K562 (cell line): Measurements from ENCODE around the gene C11orf98. TPM values are rescaled to one million over a fixed set of nuclear protein-coding genes. Genes with fewer than 3 reads are reported as not detected.
A peak's percentile ranks its signal among the peaks of the same experiment; 100 is the strongest.

Experiments used
- ARHGAP35 ChIP-seq: fragments of 450-650 bp; IDR thresholded peaks from 2 replicates; pipeline ENCODE4 v1.6.1; 2018; ENCODE audit not compliant: partially characterized antibody
- CEBPG ChIP-seq, 3 experiments: fragments of 200-800 bp in 1 of 3; sonication (Bioruptor generic) in 1 of 3; sonication (generic) in 1 of 3; formaldehyde crosslinking in 1 of 3; IDR thresholded peaks in 2 of 3; conservative IDR thresholded peaks in 1 of 3; 2 replicates each; pipeline versions ENCODE4 v1.6.1 to v1.8.0; 2016 to 2022; ENCODE audit warnings: missing compliant biosample characterization in 2 of 3, missing genetic modification characterization in 2 of 3, mild to moderate bottlenecking in 1 of 3, missing genetic modification reagents in 1 of 3
- DNMT1 ChIP-seq: fragments of 450-650 bp; IDR thresholded peaks from 2 replicates; pipeline ENCODE4 v1.6.1; 2016; ENCODE audit warnings: antibody characterized with exemption, mild to moderate bottlenecking
- FIP1L1 ChIP-seq: fragments of 200-400 bp; formaldehyde crosslinking; IDR thresholded peaks from 2 replicates; pipeline ENCODE4 v1.6.1; 2018; ENCODE audit warnings: mild to moderate bottlenecking, low read depth, low read length; ENCODE audit not compliant: poor library complexity, severe bottlenecking
- FOXP1 ChIP-seq: sonication (generic); formaldehyde crosslinking; IDR thresholded peaks from 2 replicates; pipeline ENCODE4 v1.8.0; 2022; ENCODE audit warnings: mild to moderate bottlenecking, missing genetic modification reagents
- HMG20B ChIP-seq: fragments of 250-450 bp; sonication (Bioruptor Pico); IDR thresholded peaks from 2 replicates; pipeline ENCODE4 v1.5.0; 2021; ENCODE audit warnings: mild to moderate bottlenecking
- HSF4 ChIP-seq: fragments of 250-450 bp; sonication (Bioruptor Pico); IDR thresholded peaks from 2 replicates; pipeline ENCODE4 v2.1.2; 2022; ENCODE audit warnings: mild to moderate bottlenecking, moderate library complexity, borderline replicate concordance
- MBD2 ChIP-seq: sonication (generic); IDR thresholded peaks from 2 replicates; pipeline ENCODE4 v1.6.1; 2016; ENCODE audit warnings: low read depth, borderline replicate concordance
- MEIS2 ChIP-seq: fragments of 450-650 bp; IDR thresholded peaks from 2 replicates; pipeline ENCODE4 v1.6.1; 2014; ENCODE audit warnings: mild to moderate bottlenecking; ENCODE audit not compliant: partially characterized antibody
- MYNN ChIP-seq, 2 experiments: sonication (generic); formaldehyde crosslinking in 1 of 2; IDR thresholded peaks; 2 replicates each; pipeline versions ENCODE4 v1.5.0 to v1.6.1; 2016 to 2020; ENCODE audit warnings: antibody characterized with exemption in 1 of 2, missing genetic modification reagents in 1 of 2
- NCOA6 ChIP-seq: fragments of 450-650 bp; IDR thresholded peaks from 2 replicates; pipeline ENCODE4 v1.6.1; 2017; ENCODE audit warnings: mild to moderate bottlenecking
- PRPF4 ChIP-seq: fragments of 200-400 bp; formaldehyde crosslinking; IDR thresholded peaks from one replicate; pipeline ENCODE4 v1.6.1; 2017; ENCODE audit warnings: low read length, low read depth, mild to moderate bottlenecking; ENCODE audit not compliant: insufficient read depth, poor library complexity, severe bottlenecking
- PYGO2 ChIP-seq: fragments of 450-650 bp; IDR thresholded peaks from 2 replicates; pipeline ENCODE4 v1.6.1; 2016; ENCODE audit warnings: mild to moderate bottlenecking, missing genetic modification characterization, moderate library complexity, missing compliant biosample characterization
- RBM22 ChIP-seq: fragments of 200-400 bp; formaldehyde crosslinking; IDR thresholded peaks from 2 replicates; pipeline ENCODE4 v1.6.1; 2018; ENCODE audit warnings: low read length, low read depth; ENCODE audit not compliant: poor library complexity, severe bottlenecking
- STAT5B ChIP-seq: fragments of 250-450 bp; sonication (Bioruptor Pico); IDR thresholded peaks from 2 replicates; pipeline ENCODE4 v1.8.0; 2021; ENCODE audit warnings: mild to moderate bottlenecking, inconsistent platforms
- ZBTB1 ChIP-seq: sonication (generic); formaldehyde crosslinking; IDR thresholded peaks from 2 replicates; pipeline ENCODE4 v1.8.1; 2023; ENCODE audit warnings: missing genetic modification reagents, low read depth, mild to moderate bottlenecking, borderline replicate concordance
- ZFPM2 ChIP-seq: fragments of 250-450 bp; sonication (Bioruptor Pico); IDR thresholded peaks from 2 replicates; pipeline ENCODE4 v1.5.1; 2022; ENCODE audit warnings: mild to moderate bottlenecking
- ZNF79 ChIP-seq: fragments of 250-450 bp; sonication (Bioruptor Pico); IDR thresholded peaks from 2 replicates; pipeline ENCODE4 v1.4.0; 2020; ENCODE audit warnings: low read depth, mild to moderate bottlenecking, moderate library complexity
- polyA plus RNA-seq, 8 experiments: library from polyadenylated mRNA; depleted of rRNA in 4 of 8; stranded (reverse) in 5 of 8; unstranded in 3 of 8; fragments of >200 nt; fragmentation: Nextera tagmentation in 2 of 8; fragmentation: Illumina TruSeq in 1 of 8; extraction: Ambion mirVana in 2 of 8; extraction: Trizol in 1 of 8; gene quantifications; 2 replicates each; pipeline versions ENCODE4 v1.2.1 to v1.2.3, GENCODE V29; 2011 to 2014; ENCODE audit warnings: inconsistent platforms in 1 of 8, missing spikeins in 1 of 8
- total RNA-seq, 7 experiments: library from RNA; depleted of rRNA in 6 of 7; stranded (reverse); fragments of >200 nt in 6 of 7; fragmentation: Illumina TruSeq in 2 of 7; extraction: Trizol in 2 of 7; gene quantifications; 2 replicates each; pipeline versions ENCODE4 v1.2.1 to v1.2.3, GENCODE V29; 2011 to 2021; ENCODE audit warnings: low replicate concordance in 1 of 7
- TF ChIP-seq, protein P1 (sequence below): IDR thresholded peaks from 3 replicates; pipeline ENCODE4 v1.6.1; 2011; ENCODE audit warnings: borderline replicate concordance, mild to moderate bottlenecking, moderate library complexity; ENCODE audit not compliant: insufficient read length; ENCODE audit errors: extremely low read depth
- TF ChIP-seq, protein P2 (sequence below): sonication (generic); IDR thresholded peaks from 2 replicates; pipeline ENCODE4 v1.6.1; 2016
- TF ChIP-seq, protein P3 (sequence below): fragments of 250-450 bp; sonication (Bioruptor Pico); IDR thresholded peaks from 2 replicates; pipeline ENCODE4 v1.5.0; 2020; ENCODE audit warnings: mild to moderate bottlenecking, borderline replicate concordance

The C11orf98 gene
- total and polyA plus RNA-seq, 9 of the 15 experiments (the other 6 are each of a cell fraction or from before 2014, with no cell fraction given) = 103 to 352 (median 218) TPM

DNA sequence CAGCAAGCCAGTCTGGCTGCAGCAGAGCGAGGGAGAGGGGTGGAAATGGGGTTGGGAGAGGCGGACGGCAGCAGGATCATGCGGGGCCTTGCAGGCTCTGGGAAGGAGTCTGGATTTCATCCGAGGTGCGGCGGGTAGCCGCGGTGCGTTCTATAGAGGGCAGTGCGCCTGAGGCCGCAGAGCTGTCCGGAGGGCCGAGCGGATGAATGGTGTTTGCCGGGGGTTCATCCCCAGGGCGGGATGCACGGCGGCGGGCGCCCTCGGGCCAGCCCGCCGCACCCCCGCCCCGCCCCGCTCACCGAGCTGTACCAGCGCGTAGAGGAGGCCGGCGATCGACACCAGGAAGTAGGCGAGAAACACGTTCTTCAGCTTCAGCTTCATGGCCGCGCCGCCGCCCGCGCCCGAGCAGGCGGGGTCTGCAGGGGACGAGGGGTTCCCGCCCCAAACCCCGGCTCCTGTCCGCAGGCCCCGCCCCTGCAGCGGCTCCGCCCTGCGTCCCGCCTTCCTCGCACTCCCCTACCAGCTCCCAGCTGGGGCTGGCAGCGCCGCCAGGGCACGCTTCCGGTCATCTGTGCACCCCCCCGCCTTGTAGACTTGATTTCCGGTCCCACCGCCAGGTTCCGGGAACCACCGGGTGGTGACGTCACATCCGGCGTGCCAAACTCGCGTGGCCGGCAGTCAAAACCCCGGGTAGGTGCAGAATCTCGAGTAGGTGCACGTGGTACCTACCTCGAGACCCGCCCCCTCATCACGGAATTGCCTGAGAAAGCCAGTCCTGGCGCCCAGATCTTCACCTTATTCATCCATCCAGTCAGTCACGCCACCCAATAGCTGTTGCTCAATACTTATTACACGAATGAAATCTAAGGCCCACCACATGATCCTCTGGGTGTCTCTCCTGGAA is 43.2 kb downstream of the C11orf98 start, which contains the start of gene B3GAT3 (continued):
- TF ChIP-seq MYNN (IDR thresholded peaks at IDR 0.05) = peak; percentile 93
- TF ChIP-seq MYNN (CRISPR knock-in tag; IDR thresholded peaks at IDR 0.05) = no peak
- peak; percentile 79 for TF ChIP-seq CEBPG (CRISPR knock-in tag; IDR thresholded peaks at IDR 0.05)
- peak; percentile 95 for TF ChIP-seq CEBPG (tag; conservative IDR thresholded peaks at IDR 0.05 in 1 of 2, IDR thresholded peaks at IDR 0.05 in 1 of 2)
- TF ChIP-seq, protein P1, sequence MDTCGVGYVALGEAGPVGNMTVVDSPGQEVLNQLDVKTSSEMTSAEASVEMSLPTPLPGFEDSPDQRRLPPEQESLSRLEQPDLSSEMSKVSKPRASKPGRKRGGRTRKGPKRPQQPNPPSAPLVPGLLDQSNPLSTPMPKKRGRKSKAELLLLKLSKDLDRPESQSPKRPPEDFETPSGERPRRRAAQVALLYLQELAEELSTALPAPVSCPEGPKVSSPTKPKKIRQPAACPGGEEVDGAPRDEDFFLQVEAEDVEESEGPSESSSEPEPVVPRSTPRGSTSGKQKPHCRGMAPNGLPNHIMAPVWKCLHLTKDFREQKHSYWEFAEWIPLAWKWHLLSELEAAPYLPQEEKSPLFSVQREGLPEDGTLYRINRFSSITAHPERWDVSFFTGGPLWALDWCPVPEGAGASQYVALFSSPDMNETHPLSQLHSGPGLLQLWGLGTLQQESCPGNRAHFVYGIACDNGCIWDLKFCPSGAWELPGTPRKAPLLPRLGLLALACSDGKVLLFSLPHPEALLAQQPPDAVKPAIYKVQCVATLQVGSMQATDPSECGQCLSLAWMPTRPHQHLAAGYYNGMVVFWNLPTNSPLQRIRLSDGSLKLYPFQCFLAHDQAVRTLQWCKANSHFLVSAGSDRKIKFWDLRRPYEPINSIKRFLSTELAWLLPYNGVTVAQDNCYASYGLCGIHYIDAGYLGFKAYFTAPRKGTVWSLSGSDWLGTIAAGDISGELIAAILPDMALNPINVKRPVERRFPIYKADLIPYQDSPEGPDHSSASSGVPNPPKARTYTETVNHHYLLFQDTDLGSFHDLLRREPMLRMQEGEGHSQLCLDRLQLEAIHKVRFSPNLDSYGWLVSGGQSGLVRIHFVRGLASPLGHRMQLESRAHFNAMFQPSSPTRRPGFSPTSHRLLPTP = no peak
- TF ChIP-seq, protein P2, sequence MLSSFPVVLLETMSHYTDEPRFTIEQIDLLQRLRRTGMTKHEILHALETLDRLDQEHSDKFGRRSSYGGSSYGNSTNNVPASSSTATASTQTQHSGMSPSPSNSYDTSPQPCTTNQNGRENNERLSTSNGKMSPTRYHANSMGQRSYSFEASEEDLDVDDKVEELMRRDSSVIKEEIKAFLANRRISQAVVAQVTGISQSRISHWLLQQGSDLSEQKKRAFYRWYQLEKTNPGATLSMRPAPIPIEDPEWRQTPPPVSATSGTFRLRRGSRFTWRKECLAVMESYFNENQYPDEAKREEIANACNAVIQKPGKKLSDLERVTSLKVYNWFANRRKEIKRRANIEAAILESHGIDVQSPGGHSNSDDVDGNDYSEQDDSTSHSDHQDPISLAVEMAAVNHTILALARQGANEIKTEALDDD = no peak
- no peak for TF ChIP-seq PRPF4
- TF ChIP-seq ZBTB1 (CRISPR knock-in tag) = no peak
- TF ChIP-seq HMG20B (CRISPR knock-in tag) = no peak
- TF ChIP-seq STAT5B (CRISPR knock-in tag) = no peak
- 0 out of 2 replicates have a peak, but pooled peaks have one; percentile 37 for TF ChIP-seq MBD2
- no peak for TF ChIP-seq FIP1L1
- TF ChIP-seq NCOA6 = no peak
- no peak for TF ChIP-seq MEIS2
- no peak for TF ChIP-seq DNMT1
- TF ChIP-seq, protein P3, sequence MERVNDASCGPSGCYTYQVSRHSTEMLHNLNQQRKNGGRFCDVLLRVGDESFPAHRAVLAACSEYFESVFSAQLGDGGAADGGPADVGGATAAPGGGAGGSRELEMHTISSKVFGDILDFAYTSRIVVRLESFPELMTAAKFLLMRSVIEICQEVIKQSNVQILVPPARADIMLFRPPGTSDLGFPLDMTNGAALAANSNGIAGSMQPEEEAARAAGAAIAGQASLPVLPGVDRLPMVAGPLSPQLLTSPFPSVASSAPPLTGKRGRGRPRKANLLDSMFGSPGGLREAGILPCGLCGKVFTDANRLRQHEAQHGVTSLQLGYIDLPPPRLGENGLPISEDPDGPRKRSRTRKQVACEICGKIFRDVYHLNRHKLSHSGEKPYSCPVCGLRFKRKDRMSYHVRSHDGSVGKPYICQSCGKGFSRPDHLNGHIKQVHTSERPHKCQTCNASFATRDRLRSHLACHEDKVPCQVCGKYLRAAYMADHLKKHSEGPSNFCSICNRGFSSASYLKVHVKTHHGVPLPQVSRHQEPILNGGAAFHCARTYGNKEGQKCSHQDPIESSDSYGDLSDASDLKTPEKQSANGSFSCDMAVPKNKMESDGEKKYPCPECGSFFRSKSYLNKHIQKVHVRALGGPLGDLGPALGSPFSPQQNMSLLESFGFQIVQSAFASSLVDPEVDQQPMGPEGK (CRISPR knock-in tag) = no peak
- TF ChIP-seq FOXP1 (CRISPR knock-in tag) = no peak
- TF ChIP-seq PYGO2 = no peak
- TF ChIP-seq ARHGAP35 = no peak
- no peak for TF ChIP-seq HSF4 (CRISPR knock-in tag)
- TF ChIP-seq RBM22 = peak; percentile 66
- no peak for TF ChIP-seq ZNF79 (CRISPR knock-in tag)
- no peak for TF ChIP-seq ZFPM2 (CRISPR knock-in tag)
